Brain pericyte (primary cell): ENCODE data around the gene BTBD9.
"Not testable (repeated sequence)": the region's sequence is repeated elsewhere in the genome, so short reads cannot be mapped to it uniquely, and the experiment has no call there.

Experiments
- DNase-seq: peaks from one replicate; pipeline ENCODE4 v3.0.0-alpha.2; 2012; ENCODE audit warnings: low read depth, low spot score

BTBD9 gene

DNA sequence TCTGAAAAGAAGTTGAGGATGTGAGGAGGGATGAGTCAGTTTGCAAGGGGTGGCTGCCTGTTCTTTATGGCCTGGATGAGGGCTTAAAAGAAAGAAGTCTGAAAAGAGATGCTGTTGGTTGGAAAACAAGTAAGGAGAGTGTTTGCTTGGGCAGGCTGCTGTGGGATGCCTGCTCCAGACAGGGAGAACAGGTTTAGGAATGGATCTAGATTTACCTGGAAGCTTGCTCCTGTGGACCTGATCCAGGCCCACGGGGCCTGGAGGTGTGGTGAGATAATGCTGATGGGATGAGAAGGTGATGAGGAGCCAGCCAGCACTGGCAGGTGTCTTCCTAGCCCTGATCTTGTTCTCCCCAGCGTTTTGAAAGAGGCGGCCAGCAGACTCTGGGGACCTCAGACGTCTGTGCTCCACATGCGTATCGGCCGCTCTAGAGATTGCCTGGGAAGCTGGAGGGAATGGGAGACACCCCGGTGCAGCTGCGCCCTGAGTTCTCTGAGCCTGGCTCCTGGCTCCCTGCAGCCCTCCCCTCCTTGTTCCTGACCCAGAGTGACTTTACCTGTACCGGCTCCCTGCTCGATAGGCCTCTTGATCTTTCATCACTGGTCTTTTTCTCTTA is 488.9 kb downstream of the BTBD9 start:
- no peak for DNase-seq

DNA sequence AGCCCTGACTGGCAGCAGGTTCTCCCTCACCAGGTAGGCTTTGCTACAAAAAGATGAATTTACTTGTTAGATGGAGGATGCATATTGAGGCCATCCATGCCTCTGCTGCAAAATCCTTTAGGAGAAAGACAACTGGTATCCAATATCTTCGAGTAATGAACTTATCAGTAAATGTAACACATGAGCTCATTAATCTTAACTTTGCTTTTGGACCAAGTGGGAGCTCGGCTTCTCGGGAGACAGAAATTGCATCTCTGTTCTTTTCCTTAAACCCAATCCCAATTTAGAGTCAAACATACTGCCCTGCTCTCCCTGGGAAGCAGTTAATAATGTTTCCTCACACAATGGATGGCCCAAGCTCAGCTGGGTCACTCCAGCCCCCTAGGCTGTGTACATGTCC is 489.7 kb downstream of the BTBD9 start:
- DNase-seq: no peak

DNA sequence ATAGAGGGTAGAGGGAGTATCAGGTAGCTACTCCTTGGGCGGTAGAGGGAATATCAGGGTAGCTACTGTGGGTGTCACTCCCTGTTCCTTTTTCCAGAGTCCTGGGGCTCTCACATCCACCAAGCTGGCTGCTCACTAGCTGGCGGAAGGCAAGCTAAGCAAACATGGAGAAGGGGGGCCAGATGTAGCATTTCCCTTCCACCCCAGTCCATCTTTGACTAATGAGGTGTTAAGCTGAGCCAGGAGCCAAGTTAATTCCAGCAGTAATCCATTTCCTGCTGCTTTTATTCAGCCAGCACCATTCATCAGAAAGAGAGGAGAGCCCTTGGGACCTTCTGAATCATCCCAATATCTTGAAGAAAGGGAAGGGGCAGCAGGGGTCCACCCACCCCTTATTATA is 490.2 kb downstream of the BTBD9 start:
- no peak for DNase-seq

DNA sequence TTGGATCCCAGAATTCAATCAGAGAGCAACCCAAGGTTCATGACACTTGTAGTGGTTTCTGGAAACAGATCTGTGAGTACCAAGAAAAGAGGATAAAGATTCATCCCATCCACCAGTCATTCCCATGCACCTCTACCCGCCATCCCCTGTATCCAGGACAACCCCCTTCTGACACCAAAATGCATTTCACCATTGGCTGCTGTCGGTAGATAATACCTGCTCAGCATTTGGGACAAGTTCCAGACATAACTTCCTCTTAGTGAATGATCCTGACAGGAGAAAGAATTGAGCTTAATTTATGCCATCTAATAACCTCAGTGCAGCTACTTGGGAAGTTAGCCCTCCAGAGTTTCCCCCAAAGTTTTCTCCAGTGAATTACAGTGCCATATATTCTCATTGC is 491.1 kb downstream of the BTBD9 start:
- no peak for DNase-seq

DNA sequence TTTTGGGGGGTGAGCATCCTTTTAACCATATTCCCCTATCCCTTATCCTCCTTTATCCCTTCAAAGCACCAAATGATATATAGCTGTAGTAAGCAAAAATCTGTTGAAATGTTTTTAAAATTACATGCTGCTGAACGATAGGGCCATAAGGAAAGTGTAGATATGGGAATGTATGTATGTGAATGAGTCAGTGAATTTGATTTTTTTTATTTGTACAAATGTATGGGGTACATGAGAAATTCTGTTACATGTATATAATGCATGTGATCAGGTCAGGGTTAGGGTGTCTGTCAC is 493.0 kb downstream of the BTBD9 start:
- DNase-seq: no peak

DNA sequence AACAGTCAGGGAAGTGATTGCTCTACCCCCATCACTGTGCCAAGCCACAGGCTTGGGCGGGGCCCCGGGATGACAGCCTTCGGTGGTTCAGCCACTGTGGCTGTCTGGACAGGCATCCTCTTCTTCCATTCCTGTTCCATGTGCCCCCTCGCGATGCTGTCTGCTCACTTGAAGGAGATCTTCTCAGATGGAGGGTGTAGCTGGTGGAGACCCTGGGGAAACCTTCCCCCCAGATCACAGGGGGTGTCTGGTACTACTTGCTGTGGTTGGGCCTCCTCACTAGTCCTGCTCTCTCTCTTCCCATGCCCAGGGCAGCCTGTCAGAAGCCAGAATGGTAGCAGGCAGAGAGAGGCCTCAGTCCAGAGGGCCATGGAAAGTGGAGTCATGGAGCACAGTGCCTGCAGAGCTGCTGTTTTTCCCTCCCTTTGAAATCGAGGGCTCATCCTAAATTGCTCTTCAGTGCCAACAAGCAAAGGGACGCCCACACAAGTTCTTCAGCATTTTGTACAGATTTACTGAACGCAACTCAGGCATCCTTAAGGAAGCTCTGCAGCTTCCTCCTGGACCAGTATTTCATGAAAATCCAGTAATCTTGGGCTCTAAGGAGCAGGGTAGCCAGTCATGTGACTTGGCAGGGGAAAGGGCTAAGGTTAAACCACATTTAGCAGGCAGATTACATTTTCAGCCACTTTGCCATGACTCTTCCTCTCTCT is 493.6 kb downstream of the BTBD9 start:
- DNase-seq: no peak

DNA sequence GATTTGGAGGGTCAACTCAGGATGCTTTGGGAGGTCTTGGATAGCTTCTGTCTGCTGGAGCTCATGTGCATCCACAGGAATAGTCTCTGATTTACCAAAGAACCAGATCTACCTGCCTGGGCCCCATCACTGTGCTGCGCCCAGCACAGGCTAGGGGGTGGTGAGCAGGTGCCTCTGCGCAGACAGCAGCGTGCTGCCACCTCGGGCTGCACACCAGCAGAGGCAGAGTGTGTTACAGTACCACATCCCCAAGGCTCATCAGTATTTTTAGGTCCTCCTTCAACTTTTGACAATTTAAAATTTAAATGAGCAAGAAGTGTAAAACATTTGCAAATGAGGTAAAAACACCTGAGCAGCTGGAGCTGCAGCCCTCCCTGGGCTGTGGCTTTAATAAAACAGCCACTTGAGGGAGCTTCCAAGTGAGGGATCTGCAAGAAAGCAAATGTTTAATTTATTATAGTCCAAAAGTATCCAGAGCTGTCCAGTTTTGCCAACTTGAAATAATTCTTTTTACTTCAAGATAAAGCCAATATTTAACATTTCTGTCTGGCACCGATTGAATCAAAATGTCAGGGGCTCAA is 495.3 kb downstream of the BTBD9 start:
- no peak for DNase-seq

DNA sequence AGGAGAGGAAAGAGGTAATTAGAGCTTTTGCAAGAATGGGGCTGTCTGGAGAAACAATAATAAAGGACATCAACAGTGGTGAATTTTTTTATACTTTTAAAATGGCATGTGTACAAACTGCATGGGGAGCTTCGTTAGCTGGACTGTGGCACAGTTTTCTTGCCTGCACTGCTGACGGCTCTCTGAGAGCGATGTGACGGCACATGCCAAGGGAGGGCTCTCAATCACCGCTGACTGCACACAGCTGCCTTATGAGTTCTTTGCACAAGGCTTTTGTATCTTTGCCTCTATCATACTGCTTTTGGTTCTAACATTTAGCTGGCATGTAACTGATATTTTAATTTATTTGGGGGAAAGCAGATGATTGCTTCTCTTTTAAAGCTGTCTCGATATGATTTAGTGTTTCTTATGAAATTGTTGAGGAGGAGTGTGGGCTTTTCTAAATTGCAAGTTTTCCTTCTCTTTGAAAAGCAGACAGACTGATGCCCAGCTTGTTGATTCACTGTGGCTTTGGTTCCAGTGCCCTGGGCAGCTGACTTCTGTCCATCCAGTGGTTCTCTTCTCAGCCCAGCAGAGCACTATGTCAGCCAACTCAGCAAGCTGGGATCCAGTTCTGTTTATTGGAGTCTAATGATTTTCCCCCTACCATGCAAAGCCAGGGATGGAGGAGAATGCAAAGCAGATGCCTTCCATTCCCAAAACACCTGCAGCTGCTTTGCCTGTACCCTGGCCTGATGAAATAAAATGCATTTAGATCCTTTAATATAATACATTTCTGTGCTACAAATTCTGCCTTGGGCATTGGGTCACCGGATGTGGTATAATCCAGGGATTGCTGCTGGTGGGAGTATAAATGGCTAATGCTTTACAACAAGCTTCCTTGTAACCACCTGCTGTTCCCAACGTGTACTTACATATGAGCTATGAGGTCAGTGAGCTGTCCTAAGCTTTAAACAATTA is 496.3 kb downstream of the BTBD9 start:
- DNase-seq: no peak

DNA sequence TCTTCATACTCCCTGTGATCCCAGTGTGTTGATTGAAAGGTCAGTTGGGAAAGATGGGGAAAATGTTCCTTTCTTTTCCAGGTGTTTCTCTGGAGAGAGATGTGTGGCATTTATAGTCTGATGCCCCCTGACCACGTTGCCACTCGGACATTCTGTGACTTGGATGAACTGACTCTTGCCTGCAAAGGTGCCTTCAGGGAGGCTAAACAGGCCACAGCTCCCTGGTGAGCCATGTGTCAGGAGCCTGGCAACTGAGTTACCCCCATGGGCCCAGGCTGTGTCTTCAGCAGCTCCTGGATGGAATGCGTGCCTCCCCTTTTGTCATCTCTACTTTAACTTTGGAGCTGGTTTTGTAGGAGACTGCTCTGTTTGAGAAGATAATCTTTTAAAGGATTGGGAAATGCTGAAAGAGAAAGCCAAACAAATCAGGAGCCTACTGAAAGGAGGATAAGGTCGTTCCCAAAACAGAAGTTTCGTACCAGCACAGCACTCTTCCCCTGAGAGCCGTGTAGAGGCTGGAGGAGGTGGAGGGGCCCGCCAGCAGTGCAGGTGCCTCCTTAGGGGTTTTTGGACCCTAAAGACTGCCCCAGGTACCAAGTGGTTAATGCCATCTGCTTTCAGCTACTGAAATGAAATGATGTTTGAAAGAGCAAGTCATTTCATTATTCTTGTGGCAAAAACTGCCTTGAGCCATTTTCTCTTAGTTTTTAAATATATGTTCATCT is 497.4 kb downstream of the BTBD9 start:
- no peak for DNase-seq

DNA sequence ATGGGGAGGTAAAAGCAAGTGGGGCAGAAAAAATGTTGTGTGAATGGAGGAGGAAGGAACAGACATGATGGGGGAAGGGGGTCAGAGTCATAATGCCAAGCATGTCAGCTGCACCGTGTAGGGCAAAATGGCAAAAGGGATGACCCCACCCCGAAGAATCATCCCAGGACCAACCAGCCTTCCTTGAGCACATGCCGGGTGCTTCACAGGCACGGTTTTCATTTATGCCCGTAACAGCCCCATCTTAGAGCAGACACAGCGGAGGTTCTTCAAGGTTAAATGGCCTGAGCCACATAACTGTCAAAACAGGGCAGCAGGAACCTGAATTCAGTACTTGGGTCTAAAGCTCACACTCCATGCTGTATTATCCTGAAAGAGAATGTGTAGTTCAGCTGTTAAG is 498.0 kb downstream of the BTBD9 start:
- DNase-seq: no peak

DNA sequence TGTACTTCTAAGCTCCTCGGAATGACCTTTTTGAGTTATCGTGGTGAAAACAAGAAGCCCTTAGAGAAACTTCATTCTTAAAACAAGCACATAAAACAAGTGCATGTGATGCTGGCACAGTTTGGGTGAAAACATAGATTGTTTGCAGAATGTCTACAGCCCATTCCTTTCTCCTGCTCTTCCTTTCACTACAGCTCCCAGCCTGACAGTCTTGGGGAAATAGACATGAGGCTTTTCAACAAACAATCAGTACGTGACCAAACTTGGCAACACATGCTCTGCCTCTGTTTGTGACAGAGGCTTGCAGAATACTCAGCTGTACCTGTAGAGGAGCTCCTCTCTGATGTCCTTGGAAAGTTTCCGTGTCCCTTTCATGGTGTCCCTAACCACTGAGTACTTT is 498.6 kb downstream of the BTBD9 start:
- DNase-seq: no peak

DNA sequence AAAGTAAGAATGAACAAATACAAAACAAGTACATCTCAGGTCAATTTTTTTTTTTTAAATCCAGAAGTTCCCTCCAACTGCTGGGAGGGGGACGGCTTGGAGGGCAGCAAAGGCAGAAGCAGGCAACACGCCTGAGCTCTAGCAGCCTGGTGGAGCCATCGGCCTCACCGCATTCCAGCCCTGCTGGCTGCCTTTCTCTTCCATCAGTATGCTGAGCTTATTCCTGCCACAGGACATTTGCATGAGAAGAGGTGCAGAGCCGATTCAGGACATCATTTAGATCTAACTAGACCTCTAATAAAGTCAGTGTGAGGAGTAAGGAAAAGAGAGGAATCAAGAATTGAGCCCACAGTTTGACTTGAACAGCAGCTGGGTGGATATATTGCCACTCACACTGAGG is 501.4 kb downstream of the BTBD9 start:
- no peak for DNase-seq

DNA sequence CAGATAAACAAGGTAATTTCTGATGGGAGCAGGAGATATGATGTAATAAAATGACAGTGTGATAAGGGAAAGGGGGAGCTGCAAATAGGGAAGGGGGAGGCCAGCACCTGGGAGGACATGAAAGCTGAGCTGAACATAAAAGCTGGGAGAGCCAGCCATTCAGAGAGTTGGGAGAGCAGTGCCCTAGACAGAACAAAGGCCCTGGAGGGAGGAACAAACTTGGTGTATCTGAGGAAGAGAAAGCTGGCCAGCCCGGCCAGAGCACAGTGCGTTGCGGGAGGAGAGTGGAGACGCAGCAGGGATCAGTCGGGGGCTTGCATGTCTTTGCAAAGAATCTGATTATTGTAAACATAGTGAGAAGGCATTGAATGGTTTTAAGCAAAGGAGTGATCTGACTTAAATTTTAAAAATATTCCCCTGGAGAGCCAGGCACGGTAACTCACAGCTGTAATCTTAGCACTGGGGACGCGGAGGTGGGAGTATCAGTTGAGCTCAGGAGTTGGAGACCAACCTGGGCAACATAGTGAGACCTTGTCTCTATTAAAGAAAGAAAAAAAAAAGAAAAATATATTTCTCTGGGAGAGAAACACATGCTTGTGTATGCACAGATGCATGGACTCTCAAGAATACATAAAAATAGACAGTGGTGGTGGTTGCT is 502.0 kb downstream of the BTBD9 start:
- DNase-seq: no peak

DNA sequence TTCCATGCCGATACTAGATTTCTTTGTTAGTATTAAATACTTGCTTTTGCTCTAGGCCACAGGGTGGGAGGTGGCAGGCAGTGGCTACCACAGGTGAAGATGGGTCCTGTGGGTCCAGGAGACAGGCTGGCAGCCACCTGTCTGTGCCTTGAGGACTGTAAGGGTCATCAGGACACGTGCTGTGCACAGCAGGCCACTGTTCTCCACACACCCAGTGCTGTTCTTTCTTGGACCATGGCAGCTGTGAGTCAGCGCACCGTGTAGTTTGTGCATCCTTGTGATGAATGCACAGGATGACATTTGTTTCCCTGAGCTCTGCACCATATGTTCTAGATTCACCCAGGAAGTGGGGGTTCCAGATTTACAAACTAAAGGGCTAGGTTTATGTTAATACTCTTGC is 503.2 kb downstream of the BTBD9 start:
- DNase-seq: no peak

DNA sequence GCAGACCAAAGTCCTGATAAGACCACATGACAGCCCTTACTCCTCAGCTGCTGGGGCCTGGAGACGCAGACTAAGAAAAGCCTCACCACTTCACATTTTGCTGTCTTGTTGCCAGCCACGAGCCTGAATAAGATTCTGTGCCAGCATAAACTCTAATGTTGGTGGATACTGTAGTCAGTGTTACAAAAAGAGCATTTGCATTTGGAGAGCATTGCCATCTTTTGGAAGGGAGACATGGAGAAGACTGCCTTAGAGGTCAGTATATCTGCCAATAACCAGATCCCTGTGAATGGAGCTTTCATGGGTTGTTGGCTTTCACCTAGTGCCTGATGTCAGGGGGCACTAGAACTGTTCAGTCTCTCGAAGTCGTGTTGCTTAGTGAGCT is 505.0 kb downstream of the BTBD9 start:
- DNase-seq: no peak

DNA sequence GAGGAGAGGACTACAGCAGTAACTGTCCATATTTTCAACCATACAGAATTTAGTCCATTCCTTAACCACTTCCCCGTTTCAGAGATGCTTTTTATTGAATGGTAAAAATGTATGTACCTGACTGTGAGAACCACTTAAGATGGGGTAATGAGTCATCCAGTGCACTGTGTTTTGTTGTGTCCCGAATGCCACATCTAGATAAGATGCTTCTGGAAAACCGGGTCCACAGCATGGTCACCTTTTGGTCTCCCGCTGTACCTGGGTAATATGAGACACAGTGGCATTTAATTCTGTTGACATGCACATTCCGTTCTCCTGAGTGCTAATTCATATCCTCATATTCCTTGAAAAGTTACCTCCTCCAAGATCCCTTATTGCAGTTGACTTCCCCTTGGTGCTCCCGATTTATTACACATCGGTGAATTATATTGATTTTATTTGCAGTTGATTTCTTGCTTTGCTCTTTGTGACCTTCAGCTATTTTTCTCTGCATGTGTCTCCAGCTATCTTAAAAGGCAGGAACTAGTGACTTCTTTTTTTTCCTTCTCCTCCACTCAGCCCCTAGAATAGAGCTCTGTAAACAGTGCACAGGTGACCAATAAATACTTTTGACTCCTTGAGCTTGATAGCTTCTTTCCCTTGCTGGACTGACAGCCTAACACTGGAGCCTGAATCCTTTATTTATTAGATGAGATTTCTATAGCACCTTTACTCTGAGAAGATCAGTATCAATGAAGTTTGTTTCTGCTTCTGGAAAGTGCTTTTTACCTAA is 505.6 kb downstream of the BTBD9 start:
- DNase-seq: no peak

DNA sequence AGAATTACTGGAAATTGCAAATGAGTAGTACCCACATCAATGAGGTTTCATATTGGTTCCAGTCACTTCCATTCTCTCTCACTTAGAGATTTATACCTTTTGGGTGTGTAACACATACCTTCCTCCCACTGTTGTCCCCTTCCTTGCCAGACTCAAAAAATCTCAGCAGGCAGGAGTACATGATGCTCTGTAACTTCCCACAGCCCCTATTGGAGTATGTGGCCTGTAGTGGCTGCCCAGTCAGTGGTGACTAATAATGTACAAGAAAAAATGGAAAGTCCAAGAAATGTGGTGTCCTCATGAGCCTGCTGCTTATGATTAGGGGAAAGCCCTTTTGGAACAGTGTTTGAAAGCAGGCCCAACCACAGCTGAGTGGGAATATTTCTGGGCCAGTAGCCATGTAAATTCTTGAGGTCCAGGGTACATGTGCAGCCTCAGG is 508.2 kb downstream of the BTBD9 start:
- peak; percentile 27 for DNase-seq

DNA sequence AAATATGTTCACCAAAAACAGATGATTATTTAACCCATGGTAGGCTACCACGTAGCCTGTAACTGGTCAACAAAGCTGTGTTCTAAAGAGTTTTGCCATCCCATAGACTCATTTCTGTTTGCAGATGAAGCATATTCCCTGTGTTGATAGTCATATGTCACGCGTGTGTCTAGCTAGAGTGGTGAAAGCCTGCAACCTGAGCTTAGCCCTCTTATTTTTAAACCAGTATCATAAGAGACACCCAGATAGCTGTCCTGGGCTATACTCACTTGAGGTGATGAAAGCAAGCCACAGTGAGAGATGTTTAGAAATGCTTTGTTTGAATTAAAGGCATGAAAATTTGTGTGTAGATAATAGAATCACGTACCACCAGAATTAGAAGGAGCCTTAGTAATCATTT is 512.4 kb downstream of the BTBD9 start:
- no peak for DNase-seq

DNA sequence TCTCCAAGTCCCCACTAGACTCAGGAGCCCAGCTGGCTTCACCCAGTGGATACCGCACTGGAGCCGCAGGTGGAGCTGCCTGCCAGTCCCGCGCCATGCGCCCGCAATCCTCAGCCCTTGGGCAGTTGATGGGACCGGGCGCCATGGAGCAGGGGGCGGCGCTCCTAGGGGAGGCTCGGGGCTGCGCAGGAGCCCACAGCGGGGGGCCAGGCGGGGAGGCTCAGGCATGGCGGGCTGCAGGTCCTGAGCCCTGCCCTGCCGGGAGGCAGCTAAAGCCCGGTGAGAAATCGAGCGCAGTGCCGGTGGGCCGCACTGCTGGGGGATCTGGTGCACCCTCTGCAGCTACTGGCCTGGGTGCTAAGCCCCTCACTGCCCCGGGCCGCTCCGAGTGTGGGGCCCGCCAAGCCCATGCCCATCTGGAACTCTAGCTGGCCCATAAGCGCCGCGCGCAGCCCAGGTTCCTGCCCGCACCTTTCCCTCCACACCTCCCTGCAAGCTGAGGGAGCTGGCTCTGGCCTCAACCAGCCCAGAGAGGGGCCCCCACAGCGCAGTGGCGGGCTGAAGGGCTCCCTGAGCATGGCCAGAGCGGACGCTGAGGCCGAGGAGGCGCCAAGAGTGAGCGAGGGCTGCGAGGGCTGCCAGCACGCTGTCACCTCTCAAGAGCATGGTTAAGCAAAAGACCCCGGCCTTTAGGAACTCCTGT is 515.4 kb downstream of the BTBD9 start:
- DNase-seq: not testable (repeated sequence)

DNA sequence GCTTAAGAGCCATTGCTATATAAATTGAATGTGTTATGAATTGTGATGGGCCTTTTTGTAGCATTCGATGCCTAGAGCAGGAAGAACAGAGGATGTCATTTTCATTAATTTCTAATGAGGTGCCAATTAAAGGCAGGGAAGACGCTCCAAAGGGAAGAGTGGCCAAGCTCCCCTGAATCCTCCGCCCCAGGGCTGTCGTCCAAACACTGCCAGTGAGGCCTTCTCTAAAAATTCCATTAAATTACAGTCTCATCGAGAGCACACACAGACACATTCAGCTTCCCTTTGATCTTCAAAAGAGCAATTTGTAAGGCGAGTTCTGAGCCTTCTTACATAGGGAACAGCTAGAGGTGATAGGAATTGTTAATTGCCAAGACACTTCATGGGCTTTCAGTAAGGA is 520.2 kb downstream of the BTBD9 start:
- DNase-seq: no peak
